Measurements from ENCODE around the gene RPUSD1.
"Not testable (repeated sequence)": the region's sequence is repeated elsewhere in the genome, so short reads cannot be mapped to it uniquely, and the experiment has no call there.

GRCh38 chr16:836822-837221 is 48.6 kb upstream of the RPUSD1 start:
- TF ChIP-seq CTCF (conservative IDR thresholded peaks at IDR 0.05); EZH2 (IDR thresholded peaks at IDR 0.05; ENCODE audit: low read depth): not testable (repeated sequence)

Measured in PC-9 (cell line).